GM12874 (cell line): ENCODE data around the gene DGKK.

Source experiments
- TF ChIP-seq, protein P1 (sequence below): IDR thresholded peaks from 2 replicates; pipeline ENCODE4 v1.5.1; 2011; ENCODE audit warnings: low read depth, mild to moderate bottlenecking, control low read depth, low read length, moderate library complexity; ENCODE audit not compliant: insufficient read depth

The DGKK gene

DNA sequence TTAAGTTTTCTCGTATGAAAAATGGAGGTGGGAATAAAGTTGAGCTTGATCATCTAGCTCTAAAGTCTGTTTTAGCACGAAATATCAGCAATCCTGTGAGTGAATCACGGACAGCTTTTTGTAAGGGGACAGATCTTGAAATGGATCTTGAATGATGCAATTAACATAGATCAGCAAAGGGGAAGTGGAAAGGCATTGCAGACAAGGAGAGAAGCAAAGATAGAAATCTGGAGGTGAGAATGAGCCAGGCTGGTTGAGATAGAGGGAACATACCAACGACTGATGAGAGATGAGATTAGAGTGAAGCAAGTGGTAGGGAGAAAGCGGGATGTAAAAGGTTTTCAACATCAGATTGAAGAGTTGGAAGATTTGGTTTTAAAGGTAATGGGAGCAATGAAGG is 4.6 kb upstream of the DGKK start:
- TF ChIP-seq, protein P1, sequence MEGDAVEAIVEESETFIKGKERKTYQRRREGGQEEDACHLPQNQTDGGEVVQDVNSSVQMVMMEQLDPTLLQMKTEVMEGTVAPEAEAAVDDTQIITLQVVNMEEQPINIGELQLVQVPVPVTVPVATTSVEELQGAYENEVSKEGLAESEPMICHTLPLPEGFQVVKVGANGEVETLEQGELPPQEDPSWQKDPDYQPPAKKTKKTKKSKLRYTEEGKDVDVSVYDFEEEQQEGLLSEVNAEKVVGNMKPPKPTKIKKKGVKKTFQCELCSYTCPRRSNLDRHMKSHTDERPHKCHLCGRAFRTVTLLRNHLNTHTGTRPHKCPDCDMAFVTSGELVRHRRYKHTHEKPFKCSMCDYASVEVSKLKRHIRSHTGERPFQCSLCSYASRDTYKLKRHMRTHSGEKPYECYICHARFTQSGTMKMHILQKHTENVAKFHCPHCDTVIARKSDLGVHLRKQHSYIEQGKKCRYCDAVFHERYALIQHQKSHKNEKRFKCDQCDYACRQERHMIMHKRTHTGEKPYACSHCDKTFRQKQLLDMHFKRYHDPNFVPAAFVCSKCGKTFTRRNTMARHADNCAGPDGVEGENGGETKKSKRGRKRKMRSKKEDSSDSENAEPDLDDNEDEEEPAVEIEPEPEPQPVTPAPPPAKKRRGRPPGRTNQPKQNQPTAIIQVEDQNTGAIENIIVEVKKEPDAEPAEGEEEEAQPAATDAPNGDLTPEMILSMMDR, result no peak

DNA sequence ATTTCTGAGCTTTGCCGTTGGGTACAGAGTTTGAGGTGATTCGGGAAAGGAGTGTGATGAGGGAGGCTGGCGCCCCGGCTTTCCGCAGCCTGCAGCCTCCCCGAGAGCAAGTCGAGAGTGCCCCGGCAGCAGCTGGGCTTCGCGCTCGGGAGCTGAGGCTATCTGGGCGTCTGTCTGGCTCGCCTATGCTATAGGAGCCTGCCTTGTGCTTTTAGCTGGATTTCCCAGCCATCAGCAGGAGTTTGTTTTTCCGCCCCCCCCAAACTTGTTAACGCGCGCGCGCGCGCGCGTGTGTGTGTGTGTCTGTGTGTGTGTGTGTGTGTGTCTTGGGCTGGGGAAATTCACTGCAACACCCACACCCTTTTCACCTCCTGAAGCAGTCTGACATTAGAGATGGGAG is 765 bp upstream of the DGKK start:
- TF ChIP-seq, protein P1, result no peak

DNA sequence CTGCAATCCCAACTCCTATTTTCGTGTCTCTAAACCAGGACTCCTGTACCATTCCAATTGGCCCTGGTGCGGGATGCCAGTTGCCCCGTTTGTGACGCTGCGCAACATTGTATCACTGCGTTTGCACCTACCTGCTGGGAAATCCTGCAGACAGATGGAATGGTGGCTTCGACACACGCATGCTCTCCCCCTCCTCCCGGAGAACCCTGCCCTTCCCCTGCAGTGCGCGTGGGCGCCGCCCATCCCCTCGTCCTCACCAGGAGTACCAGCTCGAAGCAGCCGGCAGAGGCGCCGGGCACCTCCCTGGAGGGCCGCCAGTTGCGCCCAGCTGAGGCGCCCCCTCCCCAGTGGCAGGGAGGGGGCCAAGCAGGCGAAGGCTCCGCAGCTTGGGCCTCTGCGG is 1.4 kb downstream of the DGKK start:
- TF ChIP-seq, protein P1, result no peak

DNA sequence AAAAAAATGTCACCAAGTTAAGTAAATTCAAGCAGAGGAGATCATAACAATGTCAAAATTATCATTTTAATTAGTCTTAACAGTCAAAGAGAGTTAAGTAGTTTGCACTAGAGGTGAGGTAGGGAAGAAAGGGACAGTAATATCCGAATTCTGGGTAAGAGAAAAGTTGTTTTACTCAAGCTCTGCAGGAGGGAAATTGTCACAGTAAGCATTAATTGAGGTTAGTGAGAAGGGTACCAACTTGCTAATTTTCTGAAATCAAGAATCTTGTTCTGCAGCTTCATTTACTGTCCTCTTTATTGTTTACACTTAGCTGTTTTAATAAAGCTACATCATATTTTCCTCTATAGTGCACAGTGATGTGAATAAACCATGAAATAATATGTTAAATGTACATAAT is 11.0 kb downstream of the DGKK start:
- TF ChIP-seq, protein P1, result no peak

DNA sequence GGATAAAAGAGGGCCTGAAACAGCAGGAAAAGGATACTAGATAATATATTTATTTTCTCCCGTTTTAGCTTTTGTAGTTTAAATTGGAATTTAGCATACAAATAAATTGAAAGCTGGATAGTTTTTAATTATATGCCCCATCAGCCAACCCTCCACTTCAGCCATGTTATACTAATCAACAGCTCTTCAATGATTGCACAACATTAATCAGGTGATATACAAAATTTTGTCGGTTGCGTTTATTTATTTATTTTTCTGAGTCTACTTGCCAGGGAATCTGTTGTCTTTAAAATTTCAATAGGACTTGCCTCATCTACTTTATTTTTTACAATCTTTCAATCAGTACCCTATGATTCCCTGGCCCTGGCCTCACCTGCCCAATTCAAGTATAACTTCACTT is 12.1 kb downstream of the DGKK start:
- TF ChIP-seq, protein P1, result no peak

DNA sequence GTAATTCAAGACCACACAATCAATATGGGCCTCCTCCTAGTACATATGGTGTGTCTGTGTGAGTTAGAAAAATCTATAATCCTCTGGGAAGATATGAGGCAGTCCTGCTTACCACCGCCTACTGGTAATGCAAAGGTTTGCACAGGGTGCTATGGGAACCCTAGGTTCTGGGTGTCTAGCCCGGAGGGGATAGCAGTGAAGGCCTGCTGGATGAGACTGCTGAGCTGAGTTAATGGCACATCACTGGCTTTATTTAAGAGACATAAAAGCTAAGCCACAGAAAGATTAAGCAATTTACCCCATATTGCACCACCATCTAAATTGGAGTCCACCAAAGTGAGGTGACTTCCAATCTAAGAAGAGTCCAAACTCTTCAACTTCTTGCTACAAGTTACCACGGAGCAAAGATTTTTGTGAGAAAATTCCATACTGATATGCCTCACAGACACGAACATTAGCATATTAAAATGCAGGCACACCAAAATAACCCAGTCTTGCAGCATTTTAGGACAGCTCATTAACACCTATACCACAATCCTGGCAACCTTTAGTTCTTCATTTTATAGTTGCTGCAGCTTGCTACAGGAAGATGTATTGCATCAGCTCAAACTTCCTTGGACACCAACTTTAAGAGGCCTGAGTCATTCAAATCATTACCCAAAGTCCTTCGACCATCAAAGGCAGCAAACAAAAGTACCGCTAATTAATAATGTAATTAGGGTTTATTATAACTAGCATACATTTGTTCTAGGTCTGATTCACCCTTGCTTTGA is 13.7 kb downstream of the DGKK start:
- TF ChIP-seq, protein P1, result no peak

DNA sequence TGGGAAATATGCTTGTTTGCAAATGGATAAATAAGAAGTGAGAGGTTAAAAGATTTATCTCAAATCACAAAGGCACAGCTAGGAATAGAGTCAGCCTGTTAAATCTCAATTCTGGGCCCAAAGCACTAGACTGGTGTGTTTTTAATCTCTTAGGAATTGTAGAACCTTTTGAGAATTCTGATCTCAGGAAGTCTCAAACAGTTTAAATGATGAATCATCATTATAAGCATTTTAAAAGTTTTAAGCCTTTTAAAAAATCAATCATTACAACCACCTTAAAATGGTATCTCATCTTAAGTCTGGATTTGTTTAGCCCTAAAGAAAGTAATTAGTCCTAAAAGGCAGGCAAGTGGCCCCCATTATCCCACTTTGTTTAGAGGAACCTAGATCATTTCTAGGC is 17.8 kb downstream of the DGKK start:
- TF ChIP-seq, protein P1, result no peak

DNA sequence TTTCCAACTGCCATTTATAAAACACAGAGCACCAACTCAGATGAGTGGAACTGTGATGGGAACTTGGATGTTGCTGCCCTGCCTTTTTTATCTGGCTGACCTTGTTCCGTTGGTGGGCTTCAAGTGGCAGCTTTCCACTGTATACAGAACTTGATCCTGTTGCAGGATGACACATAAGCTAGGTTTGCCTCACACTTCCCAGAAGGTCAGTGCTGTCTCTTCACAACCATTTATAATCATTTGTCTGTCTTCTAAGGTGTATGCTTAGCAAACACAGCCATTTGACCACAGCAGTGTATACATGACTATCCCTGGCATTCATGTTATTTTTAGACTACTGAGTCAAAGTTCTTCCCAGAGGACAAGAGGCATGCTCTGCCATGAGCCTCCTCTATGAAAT is 20.3 kb downstream of the DGKK start:
- TF ChIP-seq, protein P1, result no peak
